H9 (cell line): Measurements from ENCODE around the gene GABARAP. TPM values are rescaled to one million over a fixed set of nuclear protein-coding genes. Genes with fewer than 3 reads are reported as not detected.

ENCODE experiments used
- DNase-seq: peaks from one replicate; pipeline ENCODE4 v3.0.0-alpha.2; 2017
- H2AFZ ChIP-seq: one replicate; pipeline ENCODE4 v1.6.1; 2013; ENCODE audit warnings: mild to moderate bottlenecking, low read length, control low read depth, moderate library complexity
- H2AK5ac ChIP-seq: 2 replicates; pipeline ENCODE4 v1.6.1; 2013; ENCODE audit warnings: low read length, control low read depth, mixed read lengths; ENCODE audit not compliant: insufficient read length
- H2BK120ac ChIP-seq: one replicate; pipeline ENCODE4 v1.6.1; 2013; ENCODE audit warnings: low read depth, mild to moderate bottlenecking, low read length, control low read depth, inconsistent platforms; ENCODE audit not compliant: poor library complexity, severe bottlenecking
- H2BK12ac ChIP-seq: 2 replicates; pipeline ENCODE4 v1.6.1; 2013; ENCODE audit warnings: low read length, control low read depth, mixed read lengths, low read depth; ENCODE audit not compliant: insufficient read length
- H2BK15ac ChIP-seq: 2 replicates; pipeline ENCODE4 v1.6.1; 2013; ENCODE audit warnings: low read depth, low read length, control low read depth
- H2BK20ac ChIP-seq: one replicate; pipeline ENCODE4 v1.6.1; 2013; ENCODE audit warnings: low read depth, mild to moderate bottlenecking, low read length, control low read depth, inconsistent platforms; ENCODE audit not compliant: poor library complexity, severe bottlenecking
- H2BK5ac ChIP-seq: 2 replicates; pipeline ENCODE4 v1.6.1; 2013; ENCODE audit warnings: low read length, control low read depth, mixed read lengths; ENCODE audit not compliant: insufficient read length
- H3K14ac ChIP-seq: 2 replicates; pipeline ENCODE4 v1.6.1; 2013; ENCODE audit warnings: low read length, control low read depth; ENCODE audit not compliant: insufficient read depth
- H3K18ac ChIP-seq: 2 replicates; pipeline ENCODE4 v1.6.1; 2013; ENCODE audit warnings: low read depth, mild to moderate bottlenecking, mixed read lengths, low read length, control low read depth; ENCODE audit not compliant: insufficient read length
- H3K23ac ChIP-seq: 2 replicates; pipeline ENCODE4 v1.6.1; 2013; ENCODE audit warnings: low read length, control low read depth, mixed read lengths, low read depth; ENCODE audit not compliant: insufficient read length
- H3K23me2 ChIP-seq: 2 replicates; pipeline ENCODE4 v1.6.1; 2013; ENCODE audit warnings: low read depth, mild to moderate bottlenecking, mixed read lengths, low read length, control low read depth; ENCODE audit not compliant: insufficient read length, poor library complexity, severe bottlenecking
- H3K27ac ChIP-seq: 2 replicates; pipeline ENCODE4 v1.5.1; 2013; ENCODE audit warnings: low read length, control low read depth, mixed read lengths, low read depth; ENCODE audit not compliant: insufficient read length
- H3K27me3 ChIP-seq: 2 replicates; pipeline ENCODE4 v1.6.1; 2013; ENCODE audit warnings: low read length, control low read depth, inconsistent platforms; ENCODE audit not compliant: insufficient read depth
- H3K4ac ChIP-seq: 2 replicates; pipeline ENCODE4 v1.6.1; 2013; ENCODE audit warnings: low read depth, mild to moderate bottlenecking, control low read depth, inconsistent platforms, low read length, moderate library complexity
- H3K4me1 ChIP-seq: 2 replicates; pipeline ENCODE4 v1.6.1; 2013; ENCODE audit warnings: low read length, control low read depth, inconsistent platforms; ENCODE audit not compliant: insufficient read depth
- H3K4me2 ChIP-seq: 2 replicates; pipeline ENCODE4 v1.6.1; 2013; ENCODE audit warnings: low read length, control low read depth, mixed read lengths; ENCODE audit not compliant: insufficient read length, insufficient read depth
- H3K56ac ChIP-seq: 2 replicates; pipeline ENCODE4 v1.6.1; 2013; ENCODE audit warnings: low read depth, mild to moderate bottlenecking, mixed read lengths, low read length, control low read depth; ENCODE audit not compliant: insufficient read length
- H3K79me1 ChIP-seq: 2 replicates; pipeline ENCODE4 v1.6.1; 2013; ENCODE audit warnings: low read depth, mild to moderate bottlenecking, moderate library complexity, low read length, control low read depth, inconsistent platforms; ENCODE audit not compliant: insufficient read depth, poor library complexity, severe bottlenecking
- H3K79me2 ChIP-seq: 2 replicates; pipeline ENCODE4 v1.6.1; 2013; ENCODE audit warnings: low read length, control low read depth, inconsistent platforms; ENCODE audit not compliant: insufficient read depth
- H3K9ac ChIP-seq: 2 replicates; pipeline ENCODE4 v1.6.1; 2013; ENCODE audit warnings: low read length, control low read depth, mixed read lengths; ENCODE audit not compliant: insufficient read length; ENCODE audit errors: extremely low read depth
- H3K9me3 ChIP-seq: one replicate; pipeline ENCODE4 v1.6.1; 2013; ENCODE audit warnings: low read depth, low read length, inconsistent platforms; ENCODE audit not compliant: control insufficient read depth
- H3T11ph ChIP-seq: one replicate; pipeline ENCODE4 v1.6.1; 2013; ENCODE audit warnings: mild to moderate bottlenecking, low read length, control low read depth, inconsistent platforms
- H4K20me1 ChIP-seq: one replicate; pipeline ENCODE4 v1.6.1; 2013; ENCODE audit not compliant: control insufficient read depth, insufficient read length, insufficient read depth
- H4K5ac ChIP-seq: 2 replicates; pipeline ENCODE4 v1.6.1; 2013; ENCODE audit warnings: low read depth, mild to moderate bottlenecking, mixed read lengths, low read length, control low read depth; ENCODE audit not compliant: insufficient read length
- H4K8ac ChIP-seq: replicated peaks from 2 replicates; pipeline ENCODE4 v1.6.1; 2013; ENCODE audit warnings: low read length, control low read depth, mixed read lengths, low read depth; ENCODE audit not compliant: insufficient read length
- H4K91ac ChIP-seq: 2 replicates; pipeline ENCODE4 v1.6.1; 2013; ENCODE audit warnings: low read depth, mild to moderate bottlenecking, moderate library complexity, mixed read lengths, low read length, control low read depth; ENCODE audit not compliant: insufficient read length
- H3K27ac Mint-ChIP-seq, 3 experiments: 2 replicates in 2 of 3; 3 replicates in 1 of 3; pipeline ENCODE4 v1.8.0; 2020 to 2021; ENCODE audit warnings: mixed read lengths in 3 of 3, mild to moderate bottlenecking in 1 of 3, moderate library complexity in 1 of 3
- H3K27me3 Mint-ChIP-seq: 2 replicates; pipeline ENCODE4 v1.8.0; 2021; ENCODE audit warnings: low read depth, mild to moderate bottlenecking, moderate library complexity, mixed read lengths
- H3K36me3 Mint-ChIP-seq, 3 experiments: 2 replicates in 2 of 3; 3 replicates in 1 of 3; pipeline ENCODE4 v1.8.0; 2020 to 2021; ENCODE audit warnings: low read depth in 3 of 3, mixed read lengths in 3 of 3; ENCODE audit not compliant: insufficient read depth in 1 of 3
- H3K4me1 Mint-ChIP-seq, 2 experiments: 2 replicates each; pipeline ENCODE4 v1.8.0; 2020; ENCODE audit warnings: mixed read lengths in 2 of 2
- H3K4me3 Mint-ChIP-seq, 2 experiments: 2 replicates in 1 of 2; 3 replicates in 1 of 2; pipeline ENCODE4 v1.8.0; 2020 to 2021; ENCODE audit warnings: mild to moderate bottlenecking in 2 of 2, mixed read lengths in 2 of 2, moderate library complexity in 1 of 2
- H3K9me3 Mint-ChIP-seq, 2 experiments: 2 replicates in 1 of 2; 3 replicates in 1 of 2; pipeline ENCODE4 v1.8.0; 2020; ENCODE audit warnings: mild to moderate bottlenecking in 2 of 2, mixed read lengths in 2 of 2, moderate library complexity in 1 of 2
- CTCF ChIP-seq: fragments of 200-600 bp; sonication (generic); conservative IDR thresholded peaks from 3 replicates; pipeline ENCODE4 v1.8.0; 2021; ENCODE audit warnings: antibody characterized with exemption, mild to moderate bottlenecking
- WGBS: extraction: QIAGEN DNeasy Blood & Tissue Kit; methylation state at CpG from one replicate; pipeline ENCODE4 v1.1.7; 2013; ENCODE audit warnings: missing lambda C conversion rate, low lambda C conversion rate, mixed read lengths; ENCODE audit not compliant: insufficient read length; ENCODE audit errors: extremely low coverage; 5-methylcytosine and 5-hydroxymethylcytosine counted together
- total RNA-seq: library from RNA; stranded (reverse); gene quantifications from 2 replicates; pipeline ENCODE4 v1.2.1, GENCODE V29; 2021

The GABARAP gene
- total RNA-seq, 1 experiment from 2014 or later = 261 TPM

GRCh38 chr17:7253082-7253481 lies 10.8 kb upstream of the GABARAP start:
- H3K9me3 Mint-ChIP-seq = no peaks in the 10 kb centered on the region
- Histone ChIP-seq H3K27ac (no peak overlapping the region), H3K23me2 (peaks cover 6% of the 10 kb centered on the region), H4K5ac (no peak overlapping the region), H3K9ac (peak overlapping the region; percentile 81), H3K4ac (no peak overlapping the region), H3K27me3 (no peaks in the 10 kb centered on the region), H4K91ac (no peak overlapping the region), H3K4me1 (no peaks in the 10 kb centered on the region; the same call in 1 of the 2 replicates), H2BK120ac (no peak overlapping the region), H4K20me1 (no peaks in the 10 kb centered on the region), H3K18ac (no peak overlapping the region), H2AFZ (no peak overlapping the region), H3K4me2 (peak overlapping the region; percentile 78), H3K9me3 (no peaks in the 10 kb centered on the region), H3K79me1 (peaks cover 13% of the 10 kb centered on the region), H3K79me2 (peaks cover 25% of the 10 kb centered on the region; the same call in 1 of the 2 replicates), H2BK20ac (no peak overlapping the region), H3K56ac (no peak overlapping the region), H2BK5ac (no peak overlapping the region), H3K23ac (no peak overlapping the region), H2AK5ac (no peak overlapping the region), H2BK15ac (no peak overlapping the region), H3K14ac (no peak overlapping the region), H4K8ac (no peak overlapping the region), H2BK12ac (no peak overlapping the region), H3T11ph (no peak overlapping the region)
- peaks cover 22 to 28% of the 10 kb centered on the region in 2 experiments for H3K4me1 Mint-ChIP-seq
- TF ChIP-seq CTCF = no peak
- H3K27ac Mint-ChIP-seq = peak overlapping the region; percentile 100; a peak in 4 of 7 replicates
- WGBS = no CpG with 5 or more reads among the region's 5 CpGs
- H3K36me3 Mint-ChIP-seq = peaks cover 22 to 43% (median 43%) of the 10 kb centered on the region in 3 experiments
- peak overlapping the region; percentile 90 to 95 for H3K4me3 Mint-ChIP-seq
- no peak for DNase-seq
- H3K27me3 Mint-ChIP-seq = no peaks in the 10 kb centered on the region; the same call in 1 of the 2 replicates
